Neural crest cell (in vitro differentiated cells): ENCODE results near the gene CAD. TPM values are rescaled to one million over a fixed set of nuclear protein-coding genes. Genes with fewer than 3 reads are reported as not detected.

ENCODE experiments used
- DNase-seq: peaks from one replicate; pipeline ENCODE4 v3.0.0; 2021; ENCODE audit warnings: low read depth, mixed read lengths, low spot score
- H3K27ac Mint-ChIP-seq: one replicate; pipeline ENCODE4 v1.8.0; 2021; ENCODE audit warnings: mild to moderate bottlenecking, mixed read lengths; ENCODE audit not compliant: unreplicated experiment
- H3K27me3 Mint-ChIP-seq: 2 replicates; pipeline ENCODE4 v1.8.0; 2021; ENCODE audit warnings: low read depth, mild to moderate bottlenecking, mixed read lengths
- H3K36me3 Mint-ChIP-seq: 2 replicates; pipeline ENCODE4 v1.8.0; 2021; ENCODE audit warnings: low read depth, mild to moderate bottlenecking, mixed read lengths
- H3K4me1 Mint-ChIP-seq: 2 replicates; pipeline ENCODE4 v1.8.0; 2021; ENCODE audit warnings: mixed read lengths
- H3K4me3 Mint-ChIP-seq: one replicate; pipeline ENCODE4 v1.8.0; 2021; ENCODE audit warnings: mild to moderate bottlenecking, mixed read lengths
- H3K9me3 Mint-ChIP-seq: 2 replicates; pipeline ENCODE4 v1.8.0; 2021; ENCODE audit warnings: mixed read lengths
- total RNA-seq: library from RNA; stranded (reverse); gene quantifications from 2 replicates; pipeline ENCODE4 v1.2.1, GENCODE V29; 2021
- TF ChIP-seq, protein P1 (sequence below): fragments of 200-600 bp; sonication (generic); conservative IDR thresholded peaks from 2 replicates; pipeline ENCODE4 v1.5.0; 2021; ENCODE audit warnings: antibody characterized with exemption, mild to moderate bottlenecking

The CAD gene
- total RNA-seq, 1 donor from 2014 or later, result 117 TPM

DNA sequence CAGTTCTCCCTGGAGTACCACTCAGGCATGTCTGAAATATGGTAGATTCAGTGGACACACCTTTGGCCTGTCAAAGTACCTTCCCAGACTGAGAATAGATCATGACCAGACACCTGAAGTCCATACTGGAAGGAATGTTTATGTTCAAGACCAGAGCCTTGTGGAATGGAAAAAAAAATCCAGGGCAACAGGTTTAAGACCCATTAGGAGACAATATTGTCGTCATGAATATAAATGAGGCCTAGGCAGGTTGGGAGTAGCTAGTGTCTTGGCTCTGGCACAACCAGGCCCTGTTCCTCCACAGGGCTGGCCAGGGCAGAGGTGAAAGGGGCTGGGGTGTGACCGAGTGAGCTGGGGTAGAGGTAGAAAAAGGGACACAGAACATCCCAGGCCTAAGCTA, 18.5 kb upstream of the CAD start:
- Mint-ChIP-seq H3K9me3 (no peaks in the 10 kb centered on the region), H3K36me3 (peaks cover 8% of the 10 kb centered on the region), H3K4me3 (no peak overlapping the region), H3K4me1 (no peaks in the 10 kb centered on the region), H3K27me3 (no peaks in the 10 kb centered on the region), H3K27ac (no peak overlapping the region)
- TF ChIP-seq, protein P1, sequence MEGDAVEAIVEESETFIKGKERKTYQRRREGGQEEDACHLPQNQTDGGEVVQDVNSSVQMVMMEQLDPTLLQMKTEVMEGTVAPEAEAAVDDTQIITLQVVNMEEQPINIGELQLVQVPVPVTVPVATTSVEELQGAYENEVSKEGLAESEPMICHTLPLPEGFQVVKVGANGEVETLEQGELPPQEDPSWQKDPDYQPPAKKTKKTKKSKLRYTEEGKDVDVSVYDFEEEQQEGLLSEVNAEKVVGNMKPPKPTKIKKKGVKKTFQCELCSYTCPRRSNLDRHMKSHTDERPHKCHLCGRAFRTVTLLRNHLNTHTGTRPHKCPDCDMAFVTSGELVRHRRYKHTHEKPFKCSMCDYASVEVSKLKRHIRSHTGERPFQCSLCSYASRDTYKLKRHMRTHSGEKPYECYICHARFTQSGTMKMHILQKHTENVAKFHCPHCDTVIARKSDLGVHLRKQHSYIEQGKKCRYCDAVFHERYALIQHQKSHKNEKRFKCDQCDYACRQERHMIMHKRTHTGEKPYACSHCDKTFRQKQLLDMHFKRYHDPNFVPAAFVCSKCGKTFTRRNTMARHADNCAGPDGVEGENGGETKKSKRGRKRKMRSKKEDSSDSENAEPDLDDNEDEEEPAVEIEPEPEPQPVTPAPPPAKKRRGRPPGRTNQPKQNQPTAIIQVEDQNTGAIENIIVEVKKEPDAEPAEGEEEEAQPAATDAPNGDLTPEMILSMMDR, result no peak
- DNase-seq, result no peak

DNA sequence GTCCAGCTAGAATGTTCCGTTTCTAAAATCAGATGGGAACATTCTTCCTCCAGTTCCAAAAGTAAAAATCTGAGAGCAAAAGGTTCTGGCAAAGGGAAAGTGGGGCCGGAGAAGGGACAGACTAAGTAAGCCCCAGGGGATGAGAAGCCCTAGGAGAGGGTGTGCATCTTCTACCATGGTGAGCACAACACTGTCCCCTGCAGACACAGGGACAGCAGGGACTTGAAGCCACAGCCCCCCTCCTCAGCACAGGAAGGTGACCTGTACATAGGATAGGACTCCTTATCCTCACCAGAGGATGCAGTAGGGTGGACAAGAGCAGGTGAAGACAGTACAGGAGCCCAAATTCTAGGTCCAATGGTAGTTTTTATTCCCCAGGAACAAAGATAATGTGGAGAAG, 17.9 kb upstream of the CAD start:
- TF ChIP-seq, protein P1, result no peak
- H3K4me1 Mint-ChIP-seq, result no peaks in the 10 kb centered on the region
- no peak for DNase-seq
- H3K36me3 Mint-ChIP-seq, result peaks cover 8% of the 10 kb centered on the region
- no peaks in the 10 kb centered on the region for H3K9me3 Mint-ChIP-seq
- peak overlapping the region; percentile 53 for H3K27ac Mint-ChIP-seq
- H3K4me3 Mint-ChIP-seq, result no peak overlapping the region
- no peaks in the 10 kb centered on the region for H3K27me3 Mint-ChIP-seq

DNA sequence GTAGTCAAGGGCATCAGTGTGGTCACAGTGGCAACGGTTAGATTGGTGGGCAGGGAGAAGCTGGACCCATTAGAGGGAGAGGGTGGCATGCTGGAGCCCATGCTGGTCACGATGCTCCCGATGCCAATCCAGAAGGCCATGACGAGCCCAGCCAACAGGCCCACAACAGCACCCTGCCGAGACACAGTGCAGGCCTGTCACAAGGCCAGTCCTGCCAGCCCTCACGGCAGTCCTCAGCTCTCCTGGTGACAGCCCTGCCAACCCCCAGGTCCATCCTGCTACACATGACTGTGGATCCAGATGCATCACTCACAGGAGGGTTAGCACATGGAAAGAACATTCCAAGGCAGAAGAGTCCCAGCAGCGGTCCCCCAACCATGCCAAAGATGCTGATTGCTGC, 15.5 kb upstream of the CAD start:
- Mint-ChIP-seq H3K27me3 (no peaks in the 10 kb centered on the region), H3K9me3 (no peaks in the 10 kb centered on the region), H3K4me1 (no peaks in the 10 kb centered on the region), H3K4me3 (no peak overlapping the region), H3K27ac (no peak overlapping the region), H3K36me3 (peaks cover 13% of the 10 kb centered on the region)
- DNase-seq, result no peak
- TF ChIP-seq, protein P1, result no peak

DNA sequence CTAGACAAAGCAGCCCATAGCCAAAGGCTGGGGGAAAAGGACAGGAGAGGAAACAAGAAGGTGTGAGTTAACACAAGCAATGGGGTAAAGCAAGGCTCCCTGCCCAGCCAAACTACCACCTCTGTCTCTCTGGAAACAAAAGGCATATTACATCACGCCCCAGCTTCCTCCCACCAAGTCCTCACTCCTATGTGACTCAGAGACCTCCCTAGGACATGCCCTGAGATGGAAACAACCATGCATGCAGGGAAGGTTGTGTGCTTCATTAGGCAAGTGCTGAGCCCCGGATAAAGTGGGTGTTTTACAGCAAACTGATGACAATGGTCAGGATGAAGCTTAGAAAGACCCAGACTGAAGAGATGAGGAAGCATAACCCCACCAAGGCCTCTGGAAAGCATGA, 14.3 kb upstream of the CAD start:
- TF ChIP-seq, protein P1, result no peak
- Mint-ChIP-seq H3K4me3 (no peak overlapping the region), H3K36me3 (peaks cover 19% of the 10 kb centered on the region), H3K27me3 (no peaks in the 10 kb centered on the region), H3K4me1 (no peaks in the 10 kb centered on the region), H3K27ac (no peak overlapping the region), H3K9me3 (no peaks in the 10 kb centered on the region)
- no peak for DNase-seq

DNA sequence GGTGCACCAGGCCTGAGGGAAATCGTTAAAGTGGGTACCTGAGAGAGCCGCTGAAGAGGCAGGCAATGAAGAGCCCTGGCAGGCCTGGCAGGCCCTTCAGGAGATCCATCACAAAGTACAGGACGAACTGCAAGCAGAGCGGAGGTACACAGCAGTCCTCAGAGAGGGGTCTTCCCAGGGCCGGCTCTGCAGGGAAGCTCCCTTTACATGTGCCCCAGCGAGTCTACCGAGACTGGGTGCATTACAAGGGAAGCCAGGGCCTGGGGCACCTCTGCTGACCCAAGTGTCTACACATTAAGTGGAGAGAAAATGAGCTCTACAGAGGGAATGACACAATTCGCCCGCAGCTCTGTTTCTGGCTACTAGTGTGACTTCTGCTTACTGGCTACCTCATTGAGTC, 13.4 kb upstream of the CAD start:
- no peaks in the 10 kb centered on the region for H3K9me3 Mint-ChIP-seq

More for the DNA sequence above, 13.4 kb upstream of the CAD start:
- H3K27ac Mint-ChIP-seq, result peak overlapping the region; percentile 11
- H3K27me3 Mint-ChIP-seq, result no peaks in the 10 kb centered on the region
- H3K4me1 Mint-ChIP-seq, result peaks cover 3% of the 10 kb centered on the region
- H3K4me3 Mint-ChIP-seq, result no peak overlapping the region
- peaks cover 19% of the 10 kb centered on the region for H3K36me3 Mint-ChIP-seq
- no peak for DNase-seq
- TF ChIP-seq, protein P1, result no peak
